CD4-positive, alpha-beta T cell treated with Interleukin-4 for 1 hour (primary cell): ENCODE measurements around the gene UBL4A.

Experiments used
- DNase-seq, 2 donors: peaks; one replicate each; pipeline ENCODE4 v3.0.0-alpha.2; 2020 to 2022

Gene UBL4A

DNA sequence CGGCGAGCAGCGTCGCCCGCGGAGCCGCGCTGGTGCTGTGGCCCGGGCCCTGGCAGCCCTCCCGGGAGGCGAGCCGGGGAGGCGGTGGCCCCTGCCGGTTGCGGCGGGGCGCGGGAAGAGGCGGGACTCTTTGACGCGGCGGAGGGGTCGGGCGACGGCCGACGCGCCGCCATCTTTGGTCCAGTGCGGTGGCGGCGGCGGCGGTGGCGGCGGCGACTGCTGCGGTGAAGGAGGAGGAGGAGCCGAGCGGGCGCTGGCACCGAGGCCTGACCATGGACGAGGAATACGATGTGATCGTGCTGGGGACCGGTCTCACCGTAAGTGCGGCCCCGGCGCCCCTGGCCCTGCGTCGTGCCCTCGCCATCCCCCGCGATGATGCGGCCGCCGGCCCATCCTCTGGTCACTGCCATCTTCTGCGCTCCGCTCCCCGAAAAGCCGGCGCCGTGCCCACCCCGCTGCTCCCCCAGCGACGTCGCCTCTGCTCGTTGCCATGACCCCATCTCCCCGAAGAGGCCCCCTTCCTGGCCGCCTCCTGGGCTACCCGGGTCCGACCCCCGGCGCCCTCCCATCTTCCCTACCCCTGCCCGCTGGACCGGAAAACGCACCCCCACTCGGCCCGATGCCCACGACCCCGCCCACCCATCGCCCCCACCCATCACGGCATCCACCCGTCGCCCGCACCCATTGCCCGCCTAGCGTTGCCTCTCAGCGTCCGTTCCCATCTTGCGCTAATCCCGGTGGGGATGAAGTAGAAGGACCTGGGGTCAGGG lies 49.2 kb downstream of the UBL4A start, which contains the start of gene GDI1:
GDI1 (plus strand) TSS at position 172 of the 770 bp plus-strand sequence; CDS start at position 273, 101 bp downstream.
- DNase-seq: peak; percentile 54 to 65

DNA sequence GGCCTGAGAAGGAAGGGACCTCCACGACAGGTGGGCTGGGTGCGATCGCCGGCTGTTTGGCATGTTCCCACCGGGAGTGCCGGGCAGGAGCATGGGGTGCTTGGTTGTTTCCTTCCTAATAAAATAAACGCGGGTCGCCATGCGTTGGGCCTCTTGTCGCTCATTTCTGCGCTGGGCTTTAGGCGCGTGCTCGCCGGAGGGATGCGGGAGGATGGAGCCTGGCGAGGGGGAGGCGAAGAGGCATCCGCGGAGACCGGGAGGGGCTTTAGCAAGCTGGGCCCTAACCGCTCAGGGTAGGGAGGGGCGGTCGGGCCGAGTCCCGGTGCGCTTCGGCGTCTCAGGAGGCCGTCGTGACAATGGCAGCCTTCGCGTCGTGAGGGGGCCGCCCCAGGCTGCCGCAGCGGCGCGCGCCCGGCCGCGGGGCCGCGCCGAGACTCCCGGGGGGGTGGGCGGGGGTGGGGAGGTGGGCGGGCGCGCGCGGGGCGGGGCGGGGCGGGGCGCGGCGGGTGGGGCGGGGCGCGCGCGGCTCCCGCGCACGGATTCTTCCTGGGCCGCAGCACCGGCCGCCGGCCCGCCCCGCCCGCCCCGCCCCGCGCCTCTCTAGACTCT lies 49.9 kb downstream of the UBL4A start:
- peak; percentile 48 to 71 for DNase-seq

DNA sequence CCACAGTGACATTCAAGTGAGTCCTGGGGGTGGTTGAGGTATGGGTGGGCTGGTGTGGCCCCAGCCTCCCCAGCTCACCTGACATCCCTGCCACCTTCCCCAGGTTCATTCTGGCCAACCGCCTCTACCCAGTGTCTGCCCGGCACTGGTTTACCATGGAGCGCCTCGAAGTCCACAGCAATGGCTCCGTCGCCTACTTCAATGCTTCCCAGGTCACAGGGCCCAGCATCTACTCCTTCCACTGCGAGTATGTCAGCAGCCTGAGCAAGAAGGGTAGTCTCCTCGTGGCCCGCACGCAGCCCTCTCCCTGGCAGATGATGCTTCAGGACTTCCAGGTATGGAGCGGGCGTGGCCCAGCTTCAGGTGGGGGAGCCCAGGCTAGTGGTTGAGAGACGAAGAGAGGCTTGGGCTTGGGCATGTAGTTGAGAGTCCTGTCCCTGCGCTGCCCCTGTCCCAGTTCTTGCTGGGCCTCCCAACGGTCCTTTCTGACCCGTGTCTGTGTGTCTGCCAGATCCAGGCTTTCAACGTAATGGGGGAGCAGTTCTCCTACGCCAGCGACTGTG lies 51.2 kb downstream of the UBL4A start:
- DNase-seq: no peak

DNA sequence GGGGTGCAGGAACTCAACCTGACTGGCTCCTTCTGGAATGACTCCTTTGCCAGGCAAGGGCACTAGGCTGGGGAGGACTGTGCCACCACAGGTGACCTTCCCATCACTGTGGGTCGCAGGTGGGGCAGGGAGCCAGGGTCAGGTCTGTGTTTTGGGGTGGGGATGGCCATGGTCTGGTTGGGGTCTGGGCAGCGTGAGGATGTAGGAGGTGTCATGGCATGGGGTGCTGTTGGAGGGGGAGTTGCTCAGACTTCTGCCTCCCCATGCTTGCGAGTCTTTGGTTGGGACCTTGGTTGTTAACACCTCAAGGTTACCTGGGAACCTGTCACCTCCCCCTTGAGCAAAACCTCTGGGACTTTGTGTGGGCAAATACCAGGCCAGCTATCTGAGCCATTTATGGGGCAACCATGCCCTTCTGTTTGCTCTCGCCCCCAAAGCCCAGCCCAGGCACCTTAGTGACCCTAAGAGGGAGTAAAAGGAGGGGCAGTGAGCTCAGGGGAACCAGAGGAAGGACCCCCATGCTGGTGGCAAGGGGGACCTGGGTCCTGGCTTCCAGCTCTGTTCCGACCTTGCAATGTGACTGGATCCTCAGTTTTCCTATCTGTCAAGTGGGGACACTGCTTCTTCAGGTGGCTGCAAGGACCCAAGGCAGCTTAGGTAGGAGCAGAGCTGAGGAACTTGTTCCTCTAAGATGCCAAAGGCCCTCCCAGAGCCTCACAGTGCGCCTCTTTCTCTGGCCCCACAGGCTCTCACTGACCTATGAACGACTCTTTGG lies 51.8 kb downstream of the UBL4A start:
- DNase-seq: no peak
